SH-SY5Y (cell line): ENCODE data around the gene COL19A1.

Experiments
- GATA2 ChIP-seq: IDR thresholded peaks from 2 replicates; pipeline ENCODE4 v1.6.1; 2011; ENCODE audit warnings: mild to moderate bottlenecking, low read depth, low read length
- GATA3 ChIP-seq: IDR thresholded peaks from 2 replicates; pipeline ENCODE4 v1.6.1; 2011; ENCODE audit warnings: low read depth, mild to moderate bottlenecking, low read length, moderate library complexity

Gene COL19A1

GRCh38 chr6:70045413-70045812 is 179.1 kb downstream of the COL19A1 start:
- TF ChIP-seq GATA3 (no peak), GATA2 (no peak)

GRCh38 chr6:70051197-70052124 is 185.1 kb downstream of the COL19A1 start:
- TF ChIP-seq GATA2 = no peak
- TF ChIP-seq GATA3 = no peak

- TF ChIP-seq GATA3 (no peak), GATA2 (no peak)
These were observed 192.8 kb downstream of the COL19A1 start for GRCh38 chr6:70059039-70059719.

- no peak for TF ChIP-seq GATA2
- TF ChIP-seq GATA3 = no peak
These were observed 194.3 kb downstream of the COL19A1 start for GRCh38 chr6:70060680-70061079.

- no peak for TF ChIP-seq GATA2
These were observed 195.2 kb downstream of the COL19A1 start for GRCh38 chr6:70061546-70061945.

- TF ChIP-seq GATA3 = no peak
- TF ChIP-seq GATA2 = no peak
These were observed 195.7 kb downstream of the COL19A1 start for GRCh38 chr6:70062010-70062409.

GRCh38 chr6:70072540-70073179 is 206.3 kb downstream of the COL19A1 start:
- no peak for TF ChIP-seq GATA3
- TF ChIP-seq GATA2 = no peak

- no peak for TF ChIP-seq GATA2
- TF ChIP-seq GATA3 = no peak
These were observed 207.3 kb downstream of the COL19A1 start for GRCh38 chr6:70073637-70074036.

GRCh38 chr6:70079241-70079640 is 212.9 kb downstream of the COL19A1 start:
- TF ChIP-seq GATA3 (no peak), GATA2 (no peak)

- TF ChIP-seq GATA2 (no peak), GATA3 (no peak)
These were observed 214.2 kb downstream of the COL19A1 start for GRCh38 chr6:70080443-70081070.

GRCh38 chr6:70082830-70083229 is 216.5 kb downstream of the COL19A1 start:
- TF ChIP-seq GATA2 (no peak), GATA3 (no peak)

GRCh38 chr6:70086806-70087205 is 220.4 kb downstream of the COL19A1 start:
- TF ChIP-seq GATA2 = no peak
- no peak for TF ChIP-seq GATA3

GRCh38 chr6:70094156-70094555 is 227.8 kb downstream of the COL19A1 start:
- TF ChIP-seq GATA3 (no peak), GATA2 (no peak)

- TF ChIP-seq GATA3 (no peak), GATA2 (no peak)
These were observed 233.4 kb downstream of the COL19A1 start for GRCh38 chr6:70099732-70100131.
